Urinary bladder (tissue), 2 donors: ENCODE data around the gene OR4Q2. TPM values are rescaled to one million over a fixed set of nuclear protein-coding genes. Genes with fewer than 3 reads are reported as not detected.

ENCODE experiments used
- polyA plus RNA-seq: library from polyadenylated mRNA; stranded (reverse); fragments of 200-250 nt; gene quantifications from one replicate; pipeline ENCODE4 v1.2.3, GENCODE V29; 2013
- total RNA-seq: library from RNA; depleted of rRNA; stranded (reverse); fragments of >200 nt; gene quantifications from one replicate; pipeline ENCODE4 v1.2.3, GENCODE V29; 2014
- donor health status: healthy.

The OR4Q2 gene
- total and polyA plus RNA-seq, 2 donors = not detected

Other genes starting within 250 kb of the OR4Q2 start
- gene OR4M1, start 228.7 kb upstream of the OR4Q2 start, total RNA-seq = not detected
- gene OR4M1, start 228.7 kb upstream of the OR4Q2 start, polyA plus RNA-seq = not detected
- gene OR4N2, start 198.4 kb upstream of the OR4Q2 start, total RNA-seq = not detected
- not detected for gene OR4N2, start 198.4 kb upstream of the OR4Q2 start, polyA plus RNA-seq
- not detected for gene OR4K2, start 127.0 kb upstream of the OR4Q2 start, total RNA-seq
- gene OR4K2, start 127.0 kb upstream of the OR4Q2 start, polyA plus RNA-seq = not detected
- gene OR4K5, start 81.6 kb upstream of the OR4Q2 start, total RNA-seq = not detected
- gene OR4K5, start 81.6 kb upstream of the OR4Q2 start, polyA plus RNA-seq = not detected
- gene OR4K1, start 71.2 kb upstream of the OR4Q2 start, total RNA-seq = not detected
- gene OR4K1, start 71.2 kb upstream of the OR4Q2 start, polyA plus RNA-seq = not detected
- gene OR4K15, start 26.6 kb upstream of the OR4Q2 start, total RNA-seq = not detected
- gene OR4K15, start 26.6 kb upstream of the OR4Q2 start, polyA plus RNA-seq = not detected
- not detected for gene OR4K14, start 17.1 kb downstream of the OR4Q2 start, total RNA-seq
- gene OR4K14, start 17.1 kb downstream of the OR4Q2 start, polyA plus RNA-seq = not detected
- not detected for gene OR4K13, start 33.9 kb downstream of the OR4Q2 start, total RNA-seq
- not detected for gene OR4K13, start 33.9 kb downstream of the OR4Q2 start, polyA plus RNA-seq
- not detected for gene OR4L1, start 57.9 kb downstream of the OR4Q2 start, total RNA-seq
- not detected for gene OR4L1, start 57.9 kb downstream of the OR4Q2 start, polyA plus RNA-seq
- gene OR4K17, start 108.6 kb downstream of the OR4Q2 start, total RNA-seq = not detected
- gene OR4K17, start 108.6 kb downstream of the OR4Q2 start, polyA plus RNA-seq = not detected
- not detected for gene OR4N5, start 136.7 kb downstream of the OR4Q2 start, total RNA-seq
- not detected for gene OR4N5, start 136.7 kb downstream of the OR4Q2 start, polyA plus RNA-seq
- gene OR11G2, start 188.7 kb downstream of the OR4Q2 start, total RNA-seq = not detected
- not detected for gene OR11G2, start 188.7 kb downstream of the OR4Q2 start, polyA plus RNA-seq
- not detected for gene OR11H6, start 221.5 kb downstream of the OR4Q2 start, total RNA-seq
- not detected for gene OR11H6, start 221.5 kb downstream of the OR4Q2 start, polyA plus RNA-seq
- not detected for gene OR11H7, start 226.8 kb downstream of the OR4Q2 start, total RNA-seq
- not detected for gene OR11H7, start 226.8 kb downstream of the OR4Q2 start, polyA plus RNA-seq
- not detected for gene OR11H4, start 237.1 kb downstream of the OR4Q2 start, total RNA-seq
- gene OR11H4, start 237.1 kb downstream of the OR4Q2 start, polyA plus RNA-seq = not detected